Immature natural killer cell (primary cell): ENCODE data around the gene CHRNA9. TPM values are rescaled to one million over a fixed set of nuclear protein-coding genes. Genes with fewer than 3 reads are reported as not detected.
"Not testable (repeated sequence)": the region's sequence is repeated elsewhere in the genome, so short reads cannot be mapped to it uniquely, and the experiment has no call there.

Experiments
- DNase-seq, 3 donors: peaks; one replicate each; pipeline ENCODE4 v3.0.0; 2022; ENCODE audit warnings: mixed read lengths in 1 of 3
- H3K27ac Mint-ChIP-seq, 6 donors: one replicate each; pipeline ENCODE4 v1.8.0; 2020; ENCODE audit warnings: mixed read lengths in 6 of 6, mild to moderate bottlenecking in 5 of 6, inconsistent platforms in 4 of 6, moderate library complexity in 3 of 6
- H3K27me3 Mint-ChIP-seq, 3 donors: one replicate each; pipeline ENCODE4 v1.8.0; 2020 to 2021; ENCODE audit warnings: low read depth in 3 of 3, mild to moderate bottlenecking in 3 of 3, mixed read lengths in 3 of 3, moderate library complexity in 3 of 3, inconsistent platforms in 1 of 3
- H3K36me3 Mint-ChIP-seq, 3 donors: one replicate each; pipeline ENCODE4 v1.8.0; 2020; ENCODE audit warnings: mixed read lengths in 3 of 3, inconsistent platforms in 2 of 3, mild to moderate bottlenecking in 2 of 3
- H3K4me1 Mint-ChIP-seq, 2 donors: one replicate each; pipeline ENCODE4 v1.8.0; 2020; ENCODE audit warnings: inconsistent platforms in 2 of 2, mild to moderate bottlenecking in 2 of 2, mixed read lengths in 2 of 2, moderate library complexity in 1 of 2
- H3K4me3 Mint-ChIP-seq, 5 donors: one replicate each; pipeline ENCODE4 v1.8.0; 2020; ENCODE audit warnings: mild to moderate bottlenecking in 5 of 5, mixed read lengths in 5 of 5, inconsistent platforms in 3 of 5, moderate library complexity in 3 of 5
- H3K9me3 Mint-ChIP-seq, 6 donors: one replicate each; pipeline ENCODE4 v1.8.0; 2020; ENCODE audit warnings: mild to moderate bottlenecking in 6 of 6, mixed read lengths in 6 of 6, inconsistent platforms in 4 of 6, moderate library complexity in 3 of 6
- polyA plus RNA-seq, 3 donors: library from polyadenylated mRNA; unstranded; fragments of 300-500 nt; fragmentation: Illumina TruSeq; gene quantifications; one replicate each; pipeline ENCODE4 v1.2.3, GENCODE V29; 2021

CHRNA9 gene
- not detected for polyA plus RNA-seq

- H3K4me1 Mint-ChIP-seq = no peaks in the 10 kb centered on the region
- H3K27ac Mint-ChIP-seq = no peak within 1 kb of the TSS
- no peak for DNase-seq
- H3K4me3 Mint-ChIP-seq = no peak within 1 kb of the TSS
- peaks cover 0 to 16% (median 3%) of the 10 kb centered on the region in 3 donors for H3K27me3 Mint-ChIP-seq
- H3K9me3 Mint-ChIP-seq = no peaks in the 10 kb centered on the region
- no peaks in the 10 kb centered on the region for H3K36me3 Mint-ChIP-seq
Observed at GRCh38 chr4:40334591-40335524, at the start of gene CHRNA9. CHRNA9 (plus strand) TSS chr4:40335333; CDS start chr4:40335468, 135 bp downstream.

DNA sequence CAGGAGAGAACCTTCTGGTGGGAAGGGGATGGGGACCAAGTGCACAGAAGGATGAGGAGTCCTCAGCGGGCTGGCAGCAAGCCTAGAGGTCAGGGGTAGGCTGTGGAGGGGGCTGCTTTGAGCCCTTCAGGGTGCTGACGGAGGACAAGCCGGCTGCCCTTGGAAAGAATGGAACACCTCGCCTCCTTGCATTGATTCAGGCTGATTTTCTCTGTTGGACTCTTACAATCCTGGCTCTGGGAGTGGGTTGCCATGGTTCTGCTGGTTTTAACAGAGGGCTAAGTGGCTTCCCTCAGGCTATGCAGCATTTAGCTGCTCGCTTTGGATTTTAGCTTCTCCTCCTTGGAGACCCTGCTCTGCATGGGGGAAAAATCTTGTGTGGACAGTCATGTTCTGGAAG lies 49.4 kb upstream of the CHRNA9 start:
- Mint-ChIP-seq H3K36me3 (peaks cover 0 to 2% (median 0%) of the 10 kb centered on the region in 3 donors), H3K27me3 (peaks cover 2 to 5% (median 4%) of the 10 kb centered on the region in 3 donors), H3K4me3 (no peak overlapping the region), H3K4me1 (peaks cover 13 to 40% of the 10 kb centered on the region in 2 donors), H3K27ac (peak overlapping the region in 1 of 6 donors; percentile 15), H3K9me3 (no peaks in the 10 kb centered on the region)
- DNase-seq = no peak

- Mint-ChIP-seq H3K4me3 (no peak overlapping the region), H3K27ac (no peak overlapping the region), H3K9me3 (no peaks in the 10 kb centered on the region), H3K4me1 (peaks cover 11 to 24% of the 10 kb centered on the region in 2 donors), H3K27me3 (peaks cover 2 to 7% (median 4%) of the 10 kb centered on the region in 3 donors), H3K36me3 (no peaks in the 10 kb centered on the region)
- DNase-seq = no peak
Observed at GRCh38 chr4:40288566-40288965, 46.6 kb upstream of the CHRNA9 start.

- Mint-ChIP-seq H3K27ac (peak overlapping the region in 2 of 6 donors; percentile 14 to 17), H3K4me1 (peaks cover 8 to 16% of the 10 kb centered on the region in 2 donors), H3K36me3 (no peaks in the 10 kb centered on the region), H3K9me3 (no peaks in the 10 kb centered on the region), H3K4me3 (peak overlapping the region in 2 of 5 donors; percentile 7 to 9), H3K27me3 (peaks cover 1 to 7% (median 4%) of the 10 kb centered on the region in 3 donors)
- DNase-seq = no peak
Observed at GRCh38 chr4:40289366-40290188, 45.6 kb upstream of the CHRNA9 start.

DNA sequence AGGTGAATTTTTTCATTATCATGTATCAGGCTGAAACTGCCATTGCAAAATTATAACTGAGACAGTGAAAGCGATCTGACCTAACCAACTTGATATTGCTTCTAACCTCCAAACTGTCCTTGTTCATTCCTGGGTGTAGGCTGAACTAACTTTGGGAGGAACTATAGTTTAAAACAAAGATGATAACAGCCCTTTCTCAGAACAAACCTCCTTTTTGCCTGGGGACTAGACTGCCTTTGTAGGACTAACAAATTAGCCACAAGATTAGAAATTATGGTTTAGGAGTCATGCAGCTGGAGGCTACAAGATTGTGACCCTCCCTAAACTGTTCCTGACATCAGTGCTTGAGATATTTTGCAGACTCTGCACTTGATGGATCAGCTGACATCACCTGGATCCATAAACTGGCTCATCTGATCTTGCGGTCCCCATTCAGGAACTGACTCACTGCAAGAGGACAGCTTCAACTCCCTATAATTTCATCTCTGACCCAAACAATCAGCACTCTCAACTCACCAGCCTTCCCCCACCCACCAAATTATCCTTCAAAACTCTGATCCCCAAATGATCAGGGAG lies 44.4 kb upstream of the CHRNA9 start:
- not testable (repeated sequence) for H3K27me3 Mint-ChIP-seq, H3K36me3 Mint-ChIP-seq, H3K27ac Mint-ChIP-seq, H3K9me3 Mint-ChIP-seq, H3K4me3 Mint-ChIP-seq, DNase-seq
- H3K4me1 Mint-ChIP-seq = peaks cover 8 to 16% of the 10 kb centered on the region in 2 donors

GRCh38 chr4:40292313-40292759 lies 42.8 kb upstream of the CHRNA9 start:
- Mint-ChIP-seq H3K27ac (no peak overlapping the region), H3K27me3 (peaks cover 4 to 7% (median 4%) of the 10 kb centered on the region in 3 donors), H3K36me3 (no peaks in the 10 kb centered on the region), H3K9me3 (no peaks in the 10 kb centered on the region), H3K4me3 (no peak overlapping the region), H3K4me1 (peaks cover 8 to 16% of the 10 kb centered on the region in 2 donors)
- DNase-seq = no peak

- H3K27me3 Mint-ChIP-seq = peaks cover 3 to 4% (median 4%) of the 10 kb centered on the region in 3 donors
- H3K36me3 Mint-ChIP-seq = no peaks in the 10 kb centered on the region
- no peak for DNase-seq
- no peak overlapping the region for H3K27ac Mint-ChIP-seq
- no peak overlapping the region for H3K4me3 Mint-ChIP-seq
- H3K9me3 Mint-ChIP-seq = no peaks in the 10 kb centered on the region
- H3K4me1 Mint-ChIP-seq = peaks cover 7 to 14% of the 10 kb centered on the region in 2 donors
Observed at GRCh38 chr4:40294339-40294738, 40.8 kb upstream of the CHRNA9 start.

GRCh38 chr4:40295030-40295429 lies 40.1 kb upstream of the CHRNA9 start:
- H3K36me3 Mint-ChIP-seq, H3K27me3 Mint-ChIP-seq, H3K4me1 Mint-ChIP-seq, H3K4me3 Mint-ChIP-seq, H3K9me3 Mint-ChIP-seq, H3K27ac Mint-ChIP-seq, DNase-seq: not testable (repeated sequence)

DNA sequence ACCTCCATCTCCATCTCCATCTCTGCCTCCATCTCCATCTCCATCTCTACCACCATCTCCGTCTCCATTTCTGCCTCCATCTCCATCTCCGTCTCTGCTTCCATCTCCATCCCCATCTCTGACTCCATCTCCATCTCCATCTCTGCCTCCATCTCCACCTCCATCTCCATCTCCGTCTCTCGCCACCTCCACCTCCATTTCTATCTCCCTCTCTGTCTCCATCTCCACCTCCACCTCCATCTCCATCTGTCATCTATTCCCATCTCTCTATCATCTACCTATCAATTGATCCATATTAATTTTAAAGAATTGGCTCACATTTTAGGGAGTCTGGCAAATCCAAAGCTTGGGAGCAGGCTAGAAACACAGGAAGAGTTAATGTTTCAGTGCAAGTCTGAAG lies 39.6 kb upstream of the CHRNA9 start:
- peaks cover 2 to 4% (median 4%) of the 10 kb centered on the region in 3 donors for H3K27me3 Mint-ChIP-seq
- H3K4me3 Mint-ChIP-seq = no peak overlapping the region
- H3K4me1 Mint-ChIP-seq = peaks cover 3 to 7% of the 10 kb centered on the region in 2 donors
- no peak overlapping the region for H3K27ac Mint-ChIP-seq
- H3K36me3 Mint-ChIP-seq = no peaks in the 10 kb centered on the region
- H3K9me3 Mint-ChIP-seq = no peaks in the 10 kb centered on the region
- no peak for DNase-seq

- Mint-ChIP-seq H3K27ac (no peak overlapping the region), H3K27me3 (peaks cover 0 to 4% (median 2%) of the 10 kb centered on the region in 3 donors), H3K9me3 (no peaks in the 10 kb centered on the region), H3K4me3 (no peak overlapping the region), H3K4me1 (peaks cover 24 to 31% of the 10 kb centered on the region in 2 donors), H3K36me3 (no peaks in the 10 kb centered on the region)
- DNase-seq = no peak
Observed at GRCh38 chr4:40299126-40299525, 36.0 kb upstream of the CHRNA9 start.

- no peaks in the 10 kb centered on the region for H3K36me3 Mint-ChIP-seq
- no peak for DNase-seq
- H3K27me3 Mint-ChIP-seq = peaks cover 0 to 8% (median 2%) of the 10 kb centered on the region in 3 donors
- peaks cover 28 to 37% of the 10 kb centered on the region in 2 donors for H3K4me1 Mint-ChIP-seq
- H3K4me3 Mint-ChIP-seq = no peak overlapping the region
- H3K27ac Mint-ChIP-seq = no peak overlapping the region
- no peaks in the 10 kb centered on the region for H3K9me3 Mint-ChIP-seq
Observed at GRCh38 chr4:40299811-40300292, 35.3 kb upstream of the CHRNA9 start.

DNA sequence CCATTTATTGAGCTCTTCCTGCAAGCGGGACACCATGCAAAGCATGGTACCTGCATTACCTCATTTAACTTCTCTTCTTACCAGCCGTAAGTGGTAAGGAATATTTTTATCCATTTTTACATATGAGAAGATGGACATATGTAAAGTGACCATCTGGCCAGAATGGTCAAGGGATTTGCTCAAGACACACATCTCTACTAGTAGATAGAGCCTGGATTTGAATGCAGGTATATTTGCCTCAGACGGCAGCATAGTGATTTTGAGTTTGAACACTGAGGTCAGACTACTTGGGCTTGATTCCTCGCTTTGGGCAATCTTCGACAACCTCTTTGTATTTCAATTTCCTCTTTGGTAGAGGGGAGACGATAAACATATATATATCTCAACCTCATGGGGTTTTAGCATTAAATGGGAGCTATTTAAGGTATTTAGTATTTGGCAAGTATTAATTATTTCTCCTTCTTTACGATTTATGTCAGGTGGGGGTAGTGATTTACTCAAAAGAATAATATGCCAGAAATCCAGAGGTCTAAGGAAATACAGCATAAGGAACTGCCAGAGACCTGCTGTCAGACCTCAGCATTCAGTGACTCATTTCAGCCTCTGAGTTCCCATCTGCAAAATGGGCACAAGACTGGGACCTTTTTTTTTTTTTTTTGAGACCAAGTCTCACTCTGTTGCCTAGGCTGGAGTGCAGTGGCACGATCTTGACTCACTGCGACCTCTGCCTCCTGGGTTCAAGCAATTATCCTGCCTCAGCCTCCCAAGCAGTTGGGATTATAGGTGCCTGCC lies 34.6 kb upstream of the CHRNA9 start:
- DNase-seq = no peak
- no peaks in the 10 kb centered on the region for H3K36me3 Mint-ChIP-seq
- peak overlapping the region in 2 of 5 donors; percentile 4 to 53 for H3K4me3 Mint-ChIP-seq
- peak overlapping the region in 1 of 6 donors; percentile 79 for H3K27ac Mint-ChIP-seq
- peaks cover 36 to 44% of the 10 kb centered on the region in 2 donors for H3K4me1 Mint-ChIP-seq
- peaks cover 0 to 8% (median 5%) of the 10 kb centered on the region in 3 donors for H3K27me3 Mint-ChIP-seq
- no peaks in the 10 kb centered on the region for H3K9me3 Mint-ChIP-seq

GRCh38 chr4:40301603-40302002 lies 33.5 kb upstream of the CHRNA9 start:
- H3K4me3 Mint-ChIP-seq = peak overlapping the region; percentile 56 to 85 (median 73)
- H3K27me3 Mint-ChIP-seq = peaks cover 0 to 7% (median 5%) of the 10 kb centered on the region in 3 donors
- peaks cover 46 to 54% of the 10 kb centered on the region in 2 donors for H3K4me1 Mint-ChIP-seq
- peak in 2 of 3 donors; percentile 29 to 46 for DNase-seq
- H3K9me3 Mint-ChIP-seq = peaks cover 0 to 1% (median 0%) of the 10 kb centered on the region in 6 donors
- peak overlapping the region; percentile 75 to 92 (median 91) for H3K27ac Mint-ChIP-seq
- H3K36me3 Mint-ChIP-seq = no peaks in the 10 kb centered on the region
